GM18499 (cell line): ENCODE results near the gene FAM171A2.

Experiments
- ATAC-seq: cut with Tn5 transposase; IDR thresholded peaks from one replicate; pipeline ENCODE4 v1.9.1; 2021; ENCODE audit warnings: moderate number of reproducible peaks; ENCODE audit not compliant: insufficient read depth, unreplicated experiment

FAM171A2 gene

DNA sequence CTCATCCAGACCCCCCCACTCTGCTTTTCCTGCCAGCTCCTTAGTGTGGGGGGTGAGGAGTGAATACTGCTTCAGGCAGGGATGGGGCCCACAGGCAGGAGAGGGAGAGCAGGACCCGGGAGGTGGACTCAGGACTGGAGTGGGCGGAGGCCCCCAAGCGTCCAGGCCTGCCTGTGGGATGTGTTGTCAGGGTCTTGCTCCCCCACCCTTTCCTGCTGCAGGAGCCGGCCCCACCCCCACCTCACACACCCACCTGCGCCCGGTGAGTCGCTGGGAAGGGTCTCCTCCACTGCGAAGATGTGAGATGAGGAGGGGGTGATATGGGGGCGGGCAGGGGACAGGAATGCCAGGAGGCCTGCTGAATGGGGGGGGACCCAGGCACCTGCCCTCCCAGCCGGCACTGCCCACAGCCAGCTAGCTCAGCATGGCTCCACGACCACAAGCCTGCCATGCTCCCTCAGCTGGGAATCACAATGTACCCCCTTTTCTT lies 1.1 kb downstream of the FAM171A2 start:
- no peak for ATAC-seq

GRCh38 chr17:44361292-44362260 lies 2.1 kb downstream of the FAM171A2 start:
- ATAC-seq, result no peak

DNA sequence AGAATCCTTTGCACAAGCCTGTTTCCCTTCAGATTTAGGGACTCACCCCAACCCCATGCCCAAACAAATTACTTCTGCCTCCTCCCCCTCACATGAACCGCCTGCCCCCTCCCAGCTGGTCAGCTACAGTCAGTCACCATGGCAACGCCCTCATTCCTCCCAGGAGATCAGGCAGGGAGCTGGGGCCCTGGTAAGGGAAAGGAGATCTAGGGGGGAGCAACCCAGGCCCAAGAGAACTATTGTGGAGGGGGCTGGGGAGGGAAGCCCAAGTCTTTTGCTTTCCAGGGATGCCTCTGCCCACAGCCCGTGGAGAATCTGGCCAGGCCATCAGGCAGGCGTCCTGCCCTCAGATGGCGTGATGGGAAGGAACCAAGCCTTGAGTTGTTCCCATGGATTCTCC lies 2.8 kb downstream of the FAM171A2 start:
- ATAC-seq, result no peak

DNA sequence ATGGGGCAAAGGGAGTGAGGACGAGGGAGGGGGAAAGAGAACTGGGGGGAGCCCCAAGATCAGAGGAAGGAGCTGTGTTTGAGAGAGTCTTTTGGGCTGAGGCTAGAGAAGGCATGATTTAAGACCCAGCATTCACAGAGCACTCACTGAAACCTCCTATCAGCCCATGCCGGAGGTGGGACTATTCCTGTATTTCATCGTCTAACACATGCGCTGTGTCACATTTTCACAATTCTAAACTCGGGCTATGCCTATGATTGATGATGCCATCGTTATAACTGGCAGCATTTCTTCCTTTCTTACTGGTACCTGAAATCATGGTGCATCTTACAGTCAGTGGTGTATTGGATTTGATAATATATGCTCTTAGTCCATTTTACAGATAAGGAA lies 3.5 kb downstream of the FAM171A2 start:
- no peak for ATAC-seq

DNA sequence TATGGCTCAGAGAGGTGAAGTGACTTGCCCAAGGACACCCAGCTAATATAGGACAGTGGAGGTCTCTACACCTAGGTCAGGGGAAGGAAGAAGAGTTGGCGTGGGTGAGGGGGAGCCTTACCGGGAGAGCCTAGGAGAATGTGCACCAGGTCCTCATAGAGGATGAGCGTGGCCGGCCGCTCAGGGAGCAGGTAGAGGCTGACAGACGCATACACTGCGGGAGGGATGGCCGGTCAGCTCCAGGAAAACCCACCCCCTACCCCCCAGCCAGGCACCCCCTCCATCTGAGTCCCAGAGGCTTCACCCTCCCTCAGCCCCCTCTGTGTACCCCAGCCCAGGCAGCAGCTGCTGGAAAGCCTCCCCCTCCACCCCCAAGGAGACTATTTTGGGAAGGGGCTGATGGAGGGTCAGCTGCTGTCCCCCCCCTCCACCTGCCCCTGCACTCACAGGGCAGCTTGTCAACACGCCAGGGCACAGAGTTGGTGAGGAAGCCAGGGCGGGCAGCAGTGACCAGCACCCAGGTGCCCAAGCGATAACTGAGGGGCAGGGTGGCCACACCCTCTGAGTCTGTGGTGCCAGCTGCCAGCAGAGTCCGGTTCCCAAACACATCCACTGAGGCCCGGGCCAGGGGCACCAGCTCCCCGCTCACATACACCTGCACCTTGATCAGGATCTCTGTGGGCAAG lies 4.1 kb downstream of the FAM171A2 start:
- no peak for ATAC-seq

DNA sequence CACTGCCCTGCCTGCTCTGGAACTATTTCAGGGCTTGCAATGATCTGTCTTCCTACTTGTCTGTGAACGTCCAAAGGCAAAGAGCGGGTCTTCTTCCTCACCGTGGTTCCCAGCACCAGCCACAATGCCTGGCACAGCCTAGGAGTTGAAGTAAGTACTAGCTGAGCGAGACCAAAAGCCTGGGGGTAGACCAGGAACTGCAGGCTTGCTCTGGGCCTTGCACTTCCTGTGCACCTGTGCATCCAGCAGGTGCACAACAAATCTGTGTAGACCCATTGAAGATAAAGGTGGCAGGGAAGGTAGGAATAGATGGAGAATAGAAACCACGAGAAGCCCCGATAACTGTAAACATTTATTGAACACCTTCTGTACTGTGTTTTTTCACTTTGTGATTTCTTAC lies 4.6 kb downstream of the FAM171A2 start:
- ATAC-seq, result no peak

GRCh38 chr17:44358066-44358465 lies 5.6 kb downstream of the FAM171A2 start:
- no peak for ATAC-seq

- no peak for ATAC-seq
Measured at GRCh38 chr17:44356241-44356640, 7.4 kb downstream of the FAM171A2 start.

- no peak for ATAC-seq
Measured at GRCh38 chr17:44355642-44356099, 8.0 kb downstream of the FAM171A2 start.

DNA sequence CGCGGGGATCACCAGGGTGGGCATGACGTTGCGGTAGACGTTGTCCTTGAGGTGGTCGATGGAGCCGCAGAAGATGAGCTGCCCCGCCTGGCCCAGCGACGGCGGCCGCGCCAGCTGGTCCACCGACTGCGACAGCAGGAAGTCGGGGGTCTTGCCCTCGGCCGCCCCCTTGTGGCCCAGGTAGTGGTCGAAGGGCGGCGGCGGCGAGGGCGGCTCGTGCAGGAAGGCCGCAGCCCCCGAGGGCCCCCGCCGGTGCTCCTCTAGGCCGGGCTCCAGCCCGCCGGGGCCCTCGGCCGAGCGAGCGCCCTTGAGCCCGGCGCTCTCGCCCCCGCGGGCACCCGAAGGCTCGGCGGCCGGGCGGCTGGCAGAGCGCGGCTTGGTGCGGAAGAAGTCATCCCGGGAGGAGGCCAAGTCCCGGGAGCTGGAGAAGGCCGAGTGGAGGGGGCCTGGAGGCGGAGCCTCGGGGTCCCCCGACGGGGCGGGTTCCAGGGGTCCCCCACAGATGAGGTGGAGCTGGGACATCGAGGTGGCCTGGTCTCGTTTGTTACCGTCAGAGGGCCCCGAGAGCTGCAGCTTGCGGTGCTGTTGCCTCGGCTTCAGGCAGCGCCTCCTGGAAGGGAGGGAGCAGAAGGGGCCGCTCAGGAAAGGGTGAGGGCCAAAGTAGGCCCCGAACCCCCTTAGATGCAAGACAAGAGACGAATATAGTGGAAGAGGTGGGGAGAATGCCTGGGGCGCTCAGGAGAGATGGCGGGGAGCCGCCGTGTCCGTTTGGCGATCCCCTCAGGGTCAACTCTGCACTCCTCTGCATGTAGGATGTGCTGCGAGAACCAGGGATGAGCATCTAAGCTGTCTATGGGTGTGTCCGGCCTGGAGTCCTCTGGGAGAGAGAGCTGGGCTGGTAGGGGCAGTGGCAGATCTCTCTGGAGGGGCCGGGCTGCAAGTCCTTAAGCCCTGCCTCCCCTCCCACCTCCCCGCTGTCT lies 8.8 kb downstream of the FAM171A2 start:
- ATAC-seq, result no peak

- no peak for ATAC-seq
Measured at GRCh38 chr17:44353672-44354331, 9.9 kb downstream of the FAM171A2 start.

DNA sequence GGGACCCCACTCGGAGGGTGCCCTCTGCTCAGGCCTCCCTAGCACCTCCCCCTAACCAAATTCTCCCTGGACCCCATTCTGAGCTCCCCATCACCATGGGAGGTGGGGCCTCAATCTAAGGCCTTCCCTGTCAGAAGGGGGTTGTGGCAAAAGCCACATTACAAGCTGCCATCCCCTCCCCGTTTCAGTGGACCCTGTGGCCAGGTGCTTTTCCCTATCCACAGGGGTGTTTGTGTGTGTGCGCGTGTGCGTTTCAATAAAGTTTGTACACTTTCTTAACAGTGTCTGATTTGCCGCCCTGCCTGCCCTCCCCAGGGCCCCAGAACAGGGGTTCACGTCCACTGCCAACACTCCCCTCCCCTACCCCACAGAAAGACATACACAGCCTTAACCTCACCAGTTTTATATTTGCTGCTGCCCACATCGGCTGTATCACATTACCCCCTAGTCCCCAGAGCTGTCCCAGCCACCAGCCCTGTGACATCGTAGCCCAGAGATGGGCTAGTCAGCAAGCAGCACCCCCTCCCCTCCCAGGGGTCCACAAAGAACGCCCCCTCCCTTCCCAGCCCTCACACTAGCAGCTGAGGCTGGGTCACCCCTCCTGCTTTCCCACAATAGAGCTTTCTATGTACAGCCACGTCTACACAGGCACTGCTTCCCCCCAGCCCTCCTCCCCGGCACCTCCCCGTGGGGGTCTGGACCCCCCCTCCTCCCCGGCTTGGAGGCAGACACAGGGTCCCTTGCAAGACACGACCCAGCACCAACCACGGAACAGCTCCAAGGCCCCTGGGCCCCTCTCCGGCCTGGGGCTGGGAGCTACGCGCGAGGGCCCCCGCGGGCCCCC lies 10.6 kb downstream of the FAM171A2 start:
- ATAC-seq, result no peak

GRCh38 chr17:44351961-44352827 lies 11.5 kb downstream of the FAM171A2 start:
- ATAC-seq, result no peak

GRCh38 chr17:44351464-44351863 lies 12.2 kb downstream of the FAM171A2 start:
- no peak for ATAC-seq

DNA sequence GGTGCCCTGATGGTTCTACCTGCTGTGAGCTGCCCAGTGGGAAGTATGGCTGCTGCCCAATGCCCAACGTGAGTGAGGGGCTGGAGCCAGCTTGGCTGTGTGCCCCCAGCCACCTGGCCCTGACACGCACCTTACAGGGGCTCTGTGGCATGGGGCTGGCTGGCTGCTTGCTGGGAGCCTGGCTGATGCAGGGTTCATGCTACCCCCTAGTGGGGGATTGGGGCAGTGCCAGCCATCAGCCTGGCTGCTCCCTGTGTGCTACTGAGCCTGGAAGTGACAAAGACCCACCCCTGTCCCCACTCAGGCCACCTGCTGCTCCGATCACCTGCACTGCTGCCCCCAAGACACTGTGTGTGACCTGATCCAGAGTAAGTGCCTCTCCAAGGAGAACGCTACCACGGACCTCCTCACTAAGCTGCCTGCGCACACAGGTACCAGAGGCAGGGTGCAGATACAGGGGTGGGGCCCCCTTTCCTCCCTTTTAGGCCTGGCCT lies 12.9 kb downstream of the FAM171A2 start:
- ATAC-seq, result no peak

DNA sequence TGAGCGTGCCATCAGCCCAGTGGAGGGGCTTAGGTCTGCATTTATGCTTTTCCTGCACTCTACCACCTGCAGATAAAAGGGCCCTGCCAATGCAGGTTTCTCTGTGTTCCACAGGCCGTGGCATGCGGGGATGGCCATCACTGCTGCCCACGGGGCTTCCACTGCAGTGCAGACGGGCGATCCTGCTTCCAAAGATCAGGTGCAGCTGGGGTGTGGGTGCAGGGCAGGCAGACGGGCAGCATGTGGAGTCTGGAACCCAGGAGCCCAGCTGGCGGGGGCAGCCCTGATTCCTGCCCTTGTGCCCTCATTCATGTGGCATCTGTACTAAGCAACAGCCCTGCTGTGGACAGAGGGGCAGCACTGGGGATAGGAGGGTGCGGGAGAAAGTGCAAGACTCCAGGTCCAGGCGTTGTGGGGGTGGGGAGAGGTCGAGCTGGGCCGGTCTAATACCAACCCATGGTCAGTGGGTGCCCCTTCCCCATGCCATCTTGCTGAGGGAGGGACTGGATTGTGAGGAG lies 14.0 kb downstream of the FAM171A2 start:
- ATAC-seq, result no peak

DNA sequence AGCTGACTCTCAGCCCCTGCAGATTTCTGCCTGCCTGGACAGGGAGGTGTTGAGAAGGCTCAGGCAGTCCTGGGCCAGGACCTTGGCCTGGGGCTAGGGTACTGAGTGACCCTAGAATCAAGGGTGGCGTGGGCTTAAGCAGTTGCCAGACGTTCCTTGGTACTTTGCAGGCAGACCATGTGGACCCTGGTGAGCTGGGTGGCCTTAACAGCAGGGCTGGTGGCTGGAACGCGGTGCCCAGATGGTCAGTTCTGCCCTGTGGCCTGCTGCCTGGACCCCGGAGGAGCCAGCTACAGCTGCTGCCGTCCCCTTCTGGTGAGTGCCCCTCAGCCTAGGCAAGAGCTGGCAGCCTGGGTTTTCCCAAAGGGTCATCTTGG lies 14.7 kb downstream of the FAM171A2 start:
- no peak for ATAC-seq
